ENCODE data around the gene SHF. TPM values are rescaled to one million over a fixed set of nuclear protein-coding genes. Genes with fewer than 3 reads are reported as not detected.

The SHF gene
- total RNA-seq, 1 experiment from 2014 or later = 21.7 TPM

GRCh38 chr15:45133561-45133920 is 54.2 kb downstream of the SHF start:
- H4K20me1 ChIP-seq (ENCODE audit: control insufficient read depth, insufficient read depth, insufficient read length) = no peaks in the 10 kb centered on the region
- peaks cover 86% of the 10 kb centered on the region for H3K27me3 Mint-ChIP-seq (ENCODE audit: low read depth)
- peaks cover 71% of the 10 kb centered on the region for H3K27me3 ChIP-seq (ENCODE audit: insufficient read depth, low read length)
- H3K56ac ChIP-seq (ENCODE audit: insufficient read length, low read depth, low read length) = no peak overlapping the region
- H3T11ph ChIP-seq (ENCODE audit: low read length) = no peak overlapping the region
- H2AK5ac ChIP-seq (ENCODE audit: insufficient read length, low read length) = no peak overlapping the region
- H4K5ac ChIP-seq (ENCODE audit: insufficient read length, low read depth, low read length) = no peak overlapping the region
- no peak overlapping the region for H3K14ac ChIP-seq (ENCODE audit: insufficient read depth, low read length)
- no peak overlapping the region for H2BK5ac ChIP-seq (ENCODE audit: insufficient read length, low read length)
- H2AFZ ChIP-seq (ENCODE audit: low read length) = no peak overlapping the region
- H3K4ac ChIP-seq (ENCODE audit: low read depth, low read length) = no peak overlapping the region
- H3K9me3 Mint-ChIP-seq = no peaks in the 10 kb centered on the region
- H2BK12ac ChIP-seq (ENCODE audit: insufficient read length, low read depth, low read length) = no peak overlapping the region
- no peak overlapping the region for H2BK15ac ChIP-seq (ENCODE audit: low read depth, low read length)
- H3K27ac ChIP-seq (ENCODE audit: insufficient read length, low read depth, low read length) = no peak overlapping the region
- H2BK120ac ChIP-seq (ENCODE audit: low read depth, low read length, poor library complexity, severe bottlenecking) = no peak overlapping the region
- peaks cover 0 to 1% (median 0%) of the 10 kb centered on the region in 3 experiments; a peak in 1 of 7 replicates for H3K36me3 Mint-ChIP-seq (ENCODE audit: insufficient read depth in 1 of 3, low read depth in 3 of 3)
- H3K4me1 ChIP-seq (ENCODE audit: insufficient read depth, low read length) = no peaks in the 10 kb centered on the region
- H3K9ac ChIP-seq (ENCODE audit: extremely low read depth, insufficient read length, low read length) = no peak overlapping the region
- H3K79me1 ChIP-seq (ENCODE audit: insufficient read depth, low read depth, low read length, poor library complexity, severe bottlenecking) = no peaks in the 10 kb centered on the region
- TF ChIP-seq CTCF (conservative IDR thresholded peaks at IDR 0.05) = no peak
- H3K23me2 ChIP-seq (ENCODE audit: insufficient read length, low read depth, low read length, poor library complexity, severe bottlenecking) = peaks cover 11% of the 10 kb centered on the region
- H3K4me3 Mint-ChIP-seq = no peak overlapping the region
- peaks cover 13 to 16% of the 10 kb centered on the region in 2 experiments for H3K4me1 Mint-ChIP-seq
- H3K79me2 ChIP-seq (ENCODE audit: insufficient read depth, low read length) = no peaks in the 10 kb centered on the region
- no peak overlapping the region for H3K27ac Mint-ChIP-seq
- H4K91ac ChIP-seq (ENCODE audit: insufficient read length, low read depth, low read length) = no peak overlapping the region
- no peaks in the 10 kb centered on the region for H3K9me3 ChIP-seq (ENCODE audit: control insufficient read depth, low read depth, low read length)
- no peak overlapping the region for H3K18ac ChIP-seq (ENCODE audit: insufficient read length, low read depth, low read length)
- no peak overlapping the region for H4K8ac ChIP-seq (replicated peaks; ENCODE audit: insufficient read length, low read depth, low read length)
- no peak overlapping the region for H3K4me2 ChIP-seq (ENCODE audit: insufficient read depth, insufficient read length, low read length)
- DNase-seq = no peak
- WGBS (ENCODE audit: extremely low coverage, insufficient read length, low lambda C conversion rate) = no CpG with 5 or more reads among the region's 5 CpGs
- no peak overlapping the region for H3K23ac ChIP-seq (ENCODE audit: insufficient read length, low read depth, low read length)
- H2BK20ac ChIP-seq (ENCODE audit: low read depth, low read length, poor library complexity, severe bottlenecking) = no peak overlapping the region
